DMS 273 (cell line): ENCODE data around the gene BRINP2.

Source experiments
- DNase-seq: peaks from one replicate; lab custom pipeline; 2025; ENCODE audit not compliant: unreplicated experiment; lab: John Stamatoyannopoulos, UW

Gene BRINP2

DNA sequence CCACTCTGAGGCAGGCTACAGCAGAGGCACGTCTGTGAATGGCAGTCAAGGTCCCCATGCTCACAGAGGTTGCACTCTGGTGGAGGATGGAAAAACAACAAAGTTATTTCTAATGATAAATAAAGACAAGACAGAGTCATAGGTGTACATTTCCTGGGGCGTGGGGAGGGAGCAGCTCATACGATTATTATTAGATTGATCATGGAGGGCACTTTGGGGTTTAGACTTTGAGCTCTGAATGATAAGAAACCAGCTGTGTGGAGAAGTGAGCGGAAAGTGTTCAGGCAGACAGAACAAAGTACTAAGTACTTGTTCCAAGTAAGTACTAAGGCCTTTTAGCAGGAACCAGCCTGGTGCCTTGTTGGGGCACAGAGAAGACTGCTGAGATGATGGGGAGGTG lies 86.8 kb downstream of the BRINP2 start:
- DNase-seq, result no peak

DNA sequence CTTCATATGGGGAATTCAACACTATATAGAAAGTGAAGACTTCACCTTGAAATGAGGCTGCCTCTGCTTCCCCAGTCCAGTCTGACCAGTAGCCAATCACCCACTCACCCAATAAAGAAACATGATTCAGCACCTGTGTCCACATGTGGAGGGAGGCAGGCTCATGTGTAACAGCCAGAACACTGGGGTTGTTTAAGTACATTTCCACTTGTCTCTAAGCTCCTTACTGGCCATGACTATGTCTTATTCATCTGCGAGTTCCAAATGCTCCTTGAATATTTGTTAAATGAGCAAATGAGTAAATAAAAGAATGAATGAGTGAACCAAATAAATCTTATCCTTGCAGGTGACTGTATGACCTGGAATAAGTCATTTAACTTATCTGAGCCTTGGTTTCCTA lies 100.1 kb downstream of the BRINP2 start:
- no peak for DNase-seq

DNA sequence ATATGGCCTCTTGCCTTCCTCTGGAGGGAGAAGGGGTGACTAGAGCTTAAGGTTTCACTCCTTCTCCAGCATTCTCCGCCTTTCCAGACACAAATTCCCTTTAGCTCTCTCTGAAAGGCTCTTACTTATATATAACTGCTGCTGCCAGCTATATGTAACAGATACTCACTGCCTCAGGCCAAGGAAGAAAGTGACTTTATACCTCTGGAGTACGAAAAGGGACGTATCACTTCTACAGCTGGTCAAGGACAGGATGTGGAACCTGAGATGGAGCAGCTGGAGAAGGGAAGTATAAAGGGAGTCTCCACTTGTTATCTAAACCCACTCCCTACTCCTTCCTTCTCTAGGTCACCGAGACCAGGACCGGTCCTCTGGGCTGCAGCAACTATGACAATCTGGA lies 102.4 kb downstream of the BRINP2 start:
- DNase-seq, result no peak

DNA sequence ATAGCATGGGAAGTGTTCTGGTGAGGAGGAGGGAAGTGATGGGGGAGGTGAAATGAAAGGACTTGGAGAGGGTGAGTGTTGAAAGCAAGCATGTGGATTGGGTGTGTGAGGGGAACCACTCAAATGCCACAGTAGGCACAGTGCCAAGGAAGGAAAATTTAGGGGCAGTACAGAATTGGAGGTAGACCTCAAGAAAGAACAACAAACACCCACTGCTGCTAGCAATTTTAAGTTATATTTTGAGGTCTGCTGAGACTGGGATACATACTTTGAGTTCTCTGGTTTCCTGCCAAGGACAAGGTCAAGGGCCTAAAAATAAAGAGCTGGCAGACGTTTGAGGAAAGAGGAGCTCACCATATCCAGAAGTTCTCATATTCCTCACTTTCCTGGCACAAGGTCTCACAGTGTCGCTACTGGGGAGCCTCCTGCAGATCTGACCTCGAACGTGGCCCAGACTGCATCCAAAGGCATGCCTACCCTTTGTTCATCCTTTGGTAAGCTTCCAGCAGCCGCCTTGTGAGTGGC lies 104.0 kb downstream of the BRINP2 start:
- DNase-seq, result peak; percentile 1

DNA sequence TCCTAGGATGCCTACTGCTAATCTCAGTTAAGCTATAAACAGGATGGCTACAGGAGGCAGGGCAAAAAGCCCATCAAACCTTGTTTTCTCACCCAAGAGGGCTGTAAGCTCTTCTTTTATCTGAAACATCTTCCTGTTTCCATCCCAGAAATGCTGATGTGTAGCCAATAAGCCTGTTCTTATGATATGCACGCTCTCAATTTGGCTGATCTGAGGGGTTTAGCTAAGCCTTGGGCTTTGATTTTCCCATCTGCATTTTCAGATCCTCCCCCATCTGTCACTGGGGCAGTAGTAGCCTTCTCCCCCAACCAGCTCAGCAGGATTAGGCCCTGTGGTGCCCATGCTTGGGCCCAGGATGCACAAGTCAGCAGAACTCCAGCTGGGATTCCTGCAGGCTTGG lies 105.0 kb downstream of the BRINP2 start:
- no peak for DNase-seq

DNA sequence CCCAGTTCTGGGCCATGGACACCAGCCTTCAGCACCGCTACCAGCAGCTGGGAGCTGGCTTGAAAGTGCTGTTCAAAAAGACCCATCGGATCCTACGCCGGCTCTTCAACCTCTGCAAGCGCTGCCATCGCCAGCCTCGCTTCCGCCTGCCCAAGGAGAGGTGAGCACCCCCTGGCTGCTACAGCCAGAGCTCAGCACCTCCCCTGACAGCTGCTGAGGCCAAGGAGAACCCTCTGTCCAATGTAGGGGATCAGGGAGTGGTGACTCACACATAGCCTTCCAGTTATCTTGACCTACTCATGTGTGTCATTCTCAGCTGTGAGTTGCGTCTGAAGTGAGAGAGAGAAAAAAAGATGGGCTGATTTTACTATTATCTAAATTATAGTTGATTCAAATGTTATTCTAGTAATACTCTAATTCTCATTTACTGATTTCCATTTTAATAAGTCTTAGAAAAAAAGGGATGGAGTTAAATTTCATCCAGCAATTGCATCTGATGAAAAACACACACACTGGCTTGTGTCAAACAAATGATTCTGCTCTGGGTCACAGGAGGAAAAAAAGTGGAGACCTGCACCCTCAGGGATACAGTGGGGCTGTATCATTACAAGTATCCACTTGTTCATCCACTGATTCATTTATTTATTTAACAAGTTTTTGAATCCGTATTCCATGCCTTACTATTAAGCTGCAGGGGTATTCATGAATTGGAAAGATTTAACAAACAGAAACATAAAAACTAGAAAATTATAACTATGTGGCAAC lies 108.0 kb downstream of the BRINP2 start:
- DNase-seq, result no peak

DNA sequence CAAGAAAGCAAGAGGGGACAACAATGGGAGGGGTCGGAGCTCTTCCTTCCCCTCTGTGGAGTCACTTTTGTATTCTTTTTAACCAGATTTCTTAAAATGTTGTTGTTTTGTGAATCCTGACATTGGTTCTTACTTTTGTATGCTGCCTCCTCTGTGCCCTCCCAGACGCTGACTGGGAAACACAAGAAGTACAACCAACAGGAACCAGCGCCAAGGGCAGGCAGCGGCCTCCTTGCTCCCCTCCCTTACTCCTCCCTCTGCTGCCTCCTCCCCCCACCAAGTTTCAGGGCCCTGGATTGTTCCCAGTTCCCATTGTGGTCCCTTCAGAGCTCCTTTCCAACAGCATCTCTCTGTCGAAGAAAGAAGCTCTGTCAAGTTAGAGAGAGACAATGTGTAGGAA lies 111.1 kb downstream of the BRINP2 start:
- DNase-seq, result no peak

DNA sequence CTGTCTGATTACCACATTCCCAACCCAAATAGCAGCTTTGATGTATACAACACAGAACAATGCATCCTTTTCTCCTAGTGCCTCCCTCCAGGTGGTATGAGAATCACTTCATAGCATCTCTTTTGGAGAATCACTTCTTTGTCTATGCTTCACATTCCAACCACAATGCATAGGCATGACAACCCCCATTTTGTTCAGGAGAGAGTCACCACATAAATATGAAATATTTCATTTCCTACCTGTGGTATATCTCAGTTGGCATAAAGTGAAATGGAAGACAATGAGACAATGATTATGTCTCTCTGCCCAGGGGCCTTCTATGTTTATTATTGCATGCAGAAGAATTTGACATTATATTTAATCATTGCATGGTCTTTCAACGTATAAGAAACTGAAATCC lies 112.2 kb downstream of the BRINP2 start:
- DNase-seq, result no peak

DNA sequence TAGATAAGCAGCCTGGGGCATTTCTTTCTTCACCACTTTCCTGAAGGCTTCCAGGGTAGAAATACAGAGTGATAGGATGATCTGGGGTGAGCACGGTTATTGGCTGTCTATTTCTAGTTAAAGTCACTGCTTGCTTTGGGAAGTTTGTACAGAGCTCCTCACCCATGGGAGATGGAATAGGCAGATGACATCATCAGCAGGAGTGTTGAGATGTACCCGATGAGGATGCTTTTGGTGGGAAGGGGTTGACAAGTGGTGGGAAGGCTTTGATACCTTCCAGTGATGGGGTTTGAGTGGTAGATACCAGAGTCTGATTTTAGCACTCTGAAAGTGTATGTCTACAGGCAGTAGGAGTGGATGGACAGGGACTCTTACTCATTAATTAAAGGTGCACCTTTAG lies 112.6 kb downstream of the BRINP2 start:
- no peak for DNase-seq

DNA sequence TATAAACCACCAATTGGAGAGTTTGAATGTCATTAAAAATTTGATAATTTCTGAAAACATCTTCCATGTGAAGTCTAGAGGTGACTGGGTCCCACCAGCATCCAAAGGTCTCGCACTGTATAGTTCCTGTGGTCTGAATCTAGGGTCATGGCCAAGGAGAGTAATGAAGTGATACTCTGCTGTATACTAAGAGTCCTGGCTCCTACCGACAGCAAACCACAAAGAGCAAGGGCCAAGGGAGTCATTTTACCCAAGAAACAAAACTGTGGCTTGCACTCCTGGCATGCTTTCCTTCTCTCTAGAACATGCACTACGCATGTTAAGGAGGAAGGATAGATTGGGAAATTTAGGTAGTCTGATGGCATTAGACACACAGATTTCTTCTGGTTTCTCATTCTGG lies 115.6 kb downstream of the BRINP2 start:
- no peak for DNase-seq

DNA sequence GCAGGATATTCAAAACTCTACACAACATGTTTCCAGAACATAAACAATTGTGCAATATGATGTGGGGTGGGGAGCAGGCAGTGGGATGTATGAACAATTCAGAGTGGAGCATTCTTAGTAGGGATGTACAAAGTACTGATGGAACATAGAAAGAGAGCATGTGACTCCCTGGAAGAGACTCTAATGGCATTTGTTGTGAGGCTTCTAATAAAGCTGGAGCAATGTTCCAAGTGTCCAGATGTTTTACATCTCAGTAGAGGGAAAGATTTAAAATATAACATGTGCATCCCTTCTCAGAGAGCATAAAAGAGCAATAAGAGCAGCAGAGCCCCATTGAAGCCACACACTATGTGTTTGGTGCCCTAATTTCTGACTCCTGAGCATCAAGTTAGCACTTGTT lies 116.5 kb downstream of the BRINP2 start:
- DNase-seq, result no peak

DNA sequence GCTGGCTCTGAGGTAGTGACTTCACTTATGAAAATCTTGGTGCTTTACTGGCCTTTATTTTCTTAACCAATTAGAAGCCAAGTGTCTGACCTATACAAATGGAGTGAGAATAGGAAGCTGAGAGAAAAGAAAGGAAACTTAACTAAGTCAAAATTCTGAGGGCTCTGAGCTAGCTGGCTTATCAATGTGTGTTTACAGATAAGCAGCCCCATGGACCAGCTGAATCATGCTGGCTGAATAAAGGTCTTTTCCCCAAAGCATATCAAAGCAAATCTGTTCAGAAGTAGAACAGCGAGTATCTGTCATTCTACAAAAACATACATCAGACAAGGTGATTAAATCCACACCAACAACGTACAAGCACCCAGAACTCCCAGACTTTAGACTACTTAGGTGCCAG lies 117.2 kb downstream of the BRINP2 start:
- DNase-seq, result no peak

DNA sequence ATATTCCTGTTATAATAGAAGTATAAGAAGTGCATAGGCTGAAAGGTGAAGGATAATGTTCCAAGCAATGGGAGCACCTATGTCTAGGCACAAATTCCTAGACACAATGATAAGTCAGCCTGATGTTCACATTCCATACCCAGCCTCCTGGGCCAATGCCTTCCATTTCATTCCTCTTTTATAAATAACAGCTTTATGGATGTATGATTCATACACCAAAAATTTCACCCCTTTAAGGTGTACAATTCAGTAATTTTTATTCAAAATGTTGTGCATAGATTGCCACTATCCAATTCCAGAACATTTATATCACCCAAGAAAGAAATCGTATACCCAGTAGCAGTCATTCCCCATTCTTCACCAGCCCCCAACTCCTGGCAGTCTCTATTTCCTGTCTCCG lies 118.8 kb downstream of the BRINP2 start:
- no peak for DNase-seq

DNA sequence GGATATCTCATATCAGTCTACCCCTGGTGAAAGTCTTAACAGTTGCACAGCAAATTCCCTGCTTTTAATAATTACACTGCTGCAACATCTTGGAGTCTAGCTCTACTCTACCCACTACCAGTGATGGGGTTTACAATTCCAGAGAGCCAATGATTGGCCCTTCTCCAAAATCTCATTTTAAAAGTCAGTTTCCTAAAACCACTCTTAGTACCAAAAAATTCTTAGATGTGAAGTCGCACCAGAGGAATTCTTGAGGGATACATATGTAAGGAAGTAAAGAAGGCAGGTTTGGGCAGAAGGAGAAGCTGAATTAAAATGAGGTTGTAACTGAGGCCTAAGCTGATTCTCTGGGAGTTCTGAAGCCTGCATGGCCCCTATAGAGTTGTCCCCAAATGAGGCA lies 129.7 kb downstream of the BRINP2 start:
- DNase-seq, result no peak

DNA sequence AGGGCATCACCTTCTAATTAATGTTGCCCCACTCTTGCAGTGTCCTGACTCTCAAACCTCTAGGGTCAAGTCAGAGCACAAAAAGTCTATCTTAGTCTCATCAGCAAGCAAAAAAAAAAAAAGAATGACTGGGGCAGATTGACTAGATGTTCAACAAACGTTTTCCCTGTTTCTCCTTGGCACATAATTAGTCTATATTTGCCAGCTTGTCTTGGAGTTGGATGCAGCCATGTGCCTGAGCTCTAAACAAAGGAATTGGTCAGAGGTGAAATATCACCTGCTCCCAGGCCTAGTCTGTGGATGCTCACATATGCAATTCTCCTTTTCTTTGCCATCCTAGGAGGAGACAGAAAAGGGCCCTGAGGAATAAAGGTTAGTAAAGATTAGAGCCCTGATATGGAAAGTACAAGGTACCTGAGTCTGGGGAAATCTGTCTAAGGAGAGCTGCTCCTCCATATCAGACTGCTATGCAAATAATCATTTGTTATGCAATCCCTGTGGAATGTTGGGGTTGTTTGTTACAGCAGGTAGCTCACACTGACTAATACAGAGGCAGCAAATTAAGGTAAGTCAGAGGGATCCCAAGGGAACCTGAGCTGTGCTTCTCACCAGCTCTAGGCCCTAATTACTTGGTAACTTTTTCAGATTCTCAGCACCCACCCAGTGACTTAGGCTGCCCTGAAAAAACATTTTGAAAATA lies 130.8 kb downstream of the BRINP2 start:
- no peak for DNase-seq

DNA sequence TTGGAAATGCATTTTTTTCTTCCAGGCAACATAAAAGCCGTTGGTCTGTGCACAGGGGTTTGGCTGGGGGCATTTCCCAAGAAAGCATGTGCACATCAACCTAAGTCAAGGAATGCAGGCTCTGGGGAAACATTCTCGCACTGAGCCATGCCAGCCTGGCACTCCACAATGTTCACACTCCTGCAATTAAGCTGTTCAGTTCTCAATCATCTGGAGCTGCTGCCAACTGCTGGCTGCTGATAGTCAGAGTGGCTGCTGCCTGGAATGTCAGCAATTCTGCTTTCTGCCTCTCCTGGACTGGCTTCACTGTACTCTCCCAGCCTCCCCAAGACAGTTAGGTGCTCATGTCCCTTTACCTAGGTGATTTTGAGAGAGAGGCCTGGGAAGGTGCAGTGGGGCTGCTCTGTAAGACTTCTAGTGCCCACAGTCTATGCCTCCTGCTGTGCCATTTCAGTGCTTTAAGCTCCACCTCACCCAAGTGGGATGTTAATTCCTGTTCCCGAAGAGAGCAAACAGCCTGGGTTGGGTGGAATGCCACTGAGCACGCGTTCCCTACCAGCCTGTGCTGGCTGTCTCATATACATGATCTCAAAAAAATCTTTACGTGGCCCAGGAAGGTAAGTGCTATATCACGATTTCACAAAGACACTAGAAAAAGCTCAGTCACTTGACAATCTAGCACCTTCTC lies 131.7 kb downstream of the BRINP2 start:
- no peak for DNase-seq

DNA sequence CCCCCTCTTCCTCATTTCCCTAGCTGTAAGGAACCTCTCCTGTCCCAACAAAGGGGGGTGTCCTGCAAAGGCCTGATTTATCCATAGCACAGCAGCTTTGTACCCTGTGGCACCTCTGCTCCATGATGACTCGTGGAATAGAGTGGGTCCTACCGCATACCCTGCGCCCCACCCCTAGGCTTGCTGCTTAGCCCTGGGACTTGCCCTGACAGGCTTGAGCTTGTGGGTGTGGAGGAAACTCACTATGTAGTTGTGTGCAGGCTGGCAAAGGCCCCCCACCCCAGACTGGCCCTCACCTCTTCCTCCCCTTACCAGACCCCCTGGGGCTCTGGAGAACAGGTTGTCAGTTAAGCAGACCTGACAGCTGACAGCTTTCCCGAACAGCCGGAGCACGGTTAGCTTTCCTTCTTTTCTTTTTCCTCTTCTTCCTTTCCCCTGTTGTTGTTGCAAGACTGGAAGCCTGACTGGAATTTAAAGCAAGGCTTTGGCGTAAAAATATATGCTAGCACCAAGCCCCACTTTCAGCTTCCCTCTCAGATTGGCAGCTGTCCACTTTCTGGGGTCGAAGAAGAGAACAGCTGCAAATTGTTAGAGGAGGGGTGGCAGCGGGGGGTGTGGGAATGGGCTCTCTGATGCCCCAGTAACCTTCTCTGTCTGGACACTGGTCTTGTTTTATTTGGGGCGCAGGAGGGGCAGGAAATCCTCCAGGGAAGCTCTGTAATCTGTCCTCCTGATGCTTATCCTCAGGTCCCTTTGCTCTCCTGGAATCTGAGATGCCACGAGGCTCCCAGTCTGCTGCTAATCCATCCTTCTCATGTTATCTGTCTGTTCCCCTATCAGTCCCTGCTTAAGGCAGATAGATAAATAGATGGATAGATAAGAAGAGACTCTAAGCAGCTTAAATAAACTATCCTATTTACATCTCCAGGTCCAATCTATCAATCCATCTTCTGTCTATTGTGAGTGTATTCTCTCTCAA lies 134.6 kb downstream of the BRINP2 start:
- no peak for DNase-seq

DNA sequence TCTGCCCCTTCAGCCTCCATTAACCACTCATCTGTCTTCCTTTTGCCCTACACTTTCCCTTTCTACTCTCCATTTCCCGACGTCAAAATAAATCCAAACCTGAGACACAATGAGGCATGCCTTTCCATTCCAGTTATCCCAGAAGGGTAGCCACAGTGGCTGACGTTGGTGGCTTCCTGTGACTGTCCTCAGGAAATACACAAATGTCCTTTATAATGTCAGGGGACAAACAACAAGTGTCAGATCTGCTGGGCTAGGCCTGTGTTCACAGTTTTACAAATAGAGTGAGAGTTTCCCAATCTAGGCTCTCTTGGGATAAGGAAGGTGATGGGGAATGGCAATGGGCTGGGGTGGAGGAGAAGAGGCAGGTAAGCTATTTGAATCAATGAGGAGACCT lies 135.3 kb downstream of the BRINP2 start:
- no peak for DNase-seq

DNA sequence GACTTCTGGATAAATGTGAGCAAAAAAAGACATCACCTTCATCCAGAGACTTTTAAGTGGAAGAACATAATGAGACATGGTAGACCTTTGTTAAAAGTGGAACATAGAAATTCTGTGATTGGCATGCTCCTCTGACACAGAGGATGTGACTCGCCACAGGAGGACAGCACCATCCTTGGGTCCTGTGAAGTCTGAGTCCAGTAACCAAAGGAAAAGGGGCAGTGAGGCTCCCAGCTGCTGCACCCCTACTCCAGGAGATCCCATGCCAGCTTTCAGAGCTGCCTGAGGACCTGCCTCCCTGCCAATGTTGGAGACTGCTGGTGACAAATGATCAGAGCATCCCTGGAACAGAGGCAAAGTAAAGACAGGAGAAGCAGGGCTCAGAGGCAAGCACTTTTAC lies 136.2 kb downstream of the BRINP2 start:
- DNase-seq, result no peak

DNA sequence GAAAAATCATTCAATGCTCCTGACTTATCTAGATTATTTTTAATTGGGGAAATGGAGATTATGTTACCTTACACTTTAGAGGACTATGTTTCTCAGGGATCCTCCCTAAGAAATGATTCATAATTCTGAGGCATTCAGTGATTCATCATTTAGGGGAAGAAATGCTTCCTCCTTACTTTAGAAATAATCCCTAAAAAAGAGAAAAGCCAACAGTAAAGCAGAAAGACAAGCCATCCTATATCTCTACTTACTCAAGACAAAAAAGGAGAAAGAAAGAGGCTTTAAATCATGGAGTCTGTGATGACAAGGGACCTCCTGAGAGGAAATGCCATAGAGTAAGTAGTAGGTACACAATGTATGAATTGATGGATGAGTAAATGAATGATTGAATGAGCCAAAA lies 137.0 kb downstream of the BRINP2 start:
- no peak for DNase-seq

DNA sequence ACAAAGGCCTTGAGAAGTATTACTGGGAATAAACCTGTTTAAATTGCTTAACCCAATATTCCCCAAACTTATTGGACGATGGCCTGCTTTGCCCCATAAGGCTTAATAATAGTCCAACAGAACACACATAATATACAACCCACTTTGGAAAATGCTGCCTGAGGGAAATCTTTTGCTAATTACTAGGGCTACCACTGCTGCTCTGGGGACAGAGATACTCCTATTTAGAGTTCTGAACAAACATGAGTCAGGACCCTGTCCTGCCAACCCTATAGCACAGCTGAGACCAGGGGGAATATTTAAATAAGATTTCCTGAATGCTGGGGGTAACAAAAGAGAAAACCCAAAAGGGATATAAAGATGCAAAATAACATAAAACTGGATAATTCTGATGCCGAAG lies 139.1 kb downstream of the BRINP2 start:
- DNase-seq, result no peak
